ENCODE data around the gene PIK3CD.

GRCh38 chr1:9722378-9722749 is 70.8 kb downstream of the PIK3CD start:
- TF ChIP-seq CTCF (IDR thresholded peaks at IDR 0.05): no peak
- no peak for TF ChIP-seq POLR2A (IDR thresholded peaks at IDR 0.05)
